HuH-7.5 (cell line): ENCODE data around the gene NOX5.

ENCODE experiments used
- DNase-seq: peaks from one replicate; pipeline ENCODE4 v3.0.0; 2011; ENCODE audit warnings: low spot score

The NOX5 gene

DNA sequence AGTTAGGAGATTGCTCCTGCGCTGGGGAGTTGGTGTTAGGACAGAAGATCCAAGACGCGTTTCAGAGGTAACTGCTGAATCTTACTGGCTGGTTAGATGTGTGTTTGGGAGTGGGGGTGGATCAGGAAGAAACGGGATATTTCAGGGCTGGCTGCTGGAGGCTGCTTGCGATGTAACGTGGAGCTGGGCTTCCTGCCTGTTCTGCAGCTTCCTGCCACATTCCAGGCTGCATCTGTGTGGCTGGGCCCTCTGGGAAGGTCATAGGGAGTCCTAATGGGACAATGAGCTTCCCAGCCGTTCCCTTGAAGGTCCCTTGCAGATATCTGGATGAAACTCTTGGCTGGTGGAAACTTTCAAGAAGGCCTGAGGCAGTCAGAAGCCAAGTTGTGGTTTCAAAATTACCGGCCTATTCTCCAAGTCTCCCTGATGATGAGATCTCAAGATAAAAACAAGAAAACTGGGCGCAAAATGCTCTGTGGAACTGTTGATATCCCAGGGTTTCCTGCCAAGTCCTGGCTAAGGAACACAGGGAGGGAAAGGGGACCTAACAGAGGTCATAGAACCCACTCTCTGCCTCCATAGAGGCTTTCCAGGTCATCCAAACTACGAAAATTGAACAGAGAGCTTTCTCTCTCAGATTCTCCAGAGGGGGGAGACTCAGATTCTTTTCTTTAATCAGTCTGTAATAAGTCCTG, 67.0 kb downstream of the NOX5 start:
- DNase-seq: no peak

DNA sequence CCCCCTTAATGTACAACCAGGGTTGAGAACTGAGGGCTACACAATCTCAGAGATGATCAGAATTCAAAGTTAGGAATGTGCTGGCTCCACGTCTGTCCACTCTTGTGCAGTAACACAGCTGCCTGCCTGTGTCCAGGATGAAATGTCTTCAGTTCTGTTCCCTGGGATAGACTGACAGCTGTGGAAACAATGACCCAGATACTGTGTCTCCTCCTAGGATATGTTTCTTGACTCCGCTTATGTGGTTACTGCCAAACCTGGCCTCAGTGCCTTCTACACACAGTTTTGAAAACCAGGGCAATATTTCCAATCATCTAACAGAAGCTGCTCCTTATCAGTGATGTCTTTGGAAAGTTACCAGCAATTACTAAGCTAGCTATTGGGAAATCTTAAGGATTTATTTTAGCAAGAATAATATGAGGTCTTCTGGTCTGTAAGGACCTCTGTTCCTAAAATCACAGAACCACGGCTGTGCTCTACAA, 67.6 kb downstream of the NOX5 start:
- no peak for DNase-seq

DNA sequence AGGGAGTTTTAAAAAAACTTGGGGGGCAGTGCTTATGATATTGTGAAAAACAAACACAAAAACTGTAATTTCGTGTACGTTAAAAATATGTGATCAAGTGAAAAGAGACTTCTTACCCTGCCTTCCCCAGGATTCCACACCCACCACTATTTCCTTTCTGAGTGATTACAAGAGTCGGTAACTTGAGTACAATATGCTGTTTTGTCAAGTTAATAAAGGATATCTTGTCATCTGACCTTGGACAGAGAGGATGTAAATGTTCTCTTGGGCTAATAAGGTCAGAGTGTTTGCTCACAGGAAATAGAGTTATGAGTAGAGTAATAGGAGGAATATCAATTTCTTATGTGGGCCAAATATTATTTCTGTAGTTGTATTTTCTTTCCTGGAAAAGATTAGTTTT, 68.1 kb downstream of the NOX5 start:
- no peak for DNase-seq

DNA sequence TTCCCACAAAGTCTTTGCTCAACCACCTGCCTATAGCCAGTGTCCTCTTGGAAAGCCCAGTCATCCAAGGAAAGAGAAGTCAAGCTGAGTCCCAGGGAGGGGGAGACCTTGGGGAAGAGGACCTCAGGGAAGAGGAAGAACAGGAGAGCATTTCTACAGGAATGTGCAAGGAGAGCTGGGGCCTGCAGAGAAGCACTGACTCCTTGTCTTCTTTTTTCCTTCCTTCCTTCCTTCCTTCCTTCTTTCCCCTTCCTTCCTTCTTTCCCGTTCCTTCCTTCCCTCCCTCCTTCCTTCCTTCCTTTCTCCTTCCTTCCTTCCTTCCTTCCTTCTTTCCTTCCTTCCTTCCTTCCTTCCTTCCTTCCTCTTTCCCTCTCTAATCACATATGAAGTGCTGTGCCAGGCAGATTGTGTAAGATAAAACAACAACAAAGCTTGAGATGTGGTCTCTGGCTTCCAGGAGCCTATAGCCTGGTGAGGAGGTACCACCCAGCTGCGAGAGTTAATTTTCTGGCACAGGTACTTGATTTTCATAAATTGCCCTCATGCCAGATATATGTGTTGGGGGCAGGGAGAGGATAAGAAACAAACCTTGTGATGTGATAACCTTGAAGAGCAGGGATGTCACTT, 70.0 kb downstream of the NOX5 start:
- no peak for DNase-seq

DNA sequence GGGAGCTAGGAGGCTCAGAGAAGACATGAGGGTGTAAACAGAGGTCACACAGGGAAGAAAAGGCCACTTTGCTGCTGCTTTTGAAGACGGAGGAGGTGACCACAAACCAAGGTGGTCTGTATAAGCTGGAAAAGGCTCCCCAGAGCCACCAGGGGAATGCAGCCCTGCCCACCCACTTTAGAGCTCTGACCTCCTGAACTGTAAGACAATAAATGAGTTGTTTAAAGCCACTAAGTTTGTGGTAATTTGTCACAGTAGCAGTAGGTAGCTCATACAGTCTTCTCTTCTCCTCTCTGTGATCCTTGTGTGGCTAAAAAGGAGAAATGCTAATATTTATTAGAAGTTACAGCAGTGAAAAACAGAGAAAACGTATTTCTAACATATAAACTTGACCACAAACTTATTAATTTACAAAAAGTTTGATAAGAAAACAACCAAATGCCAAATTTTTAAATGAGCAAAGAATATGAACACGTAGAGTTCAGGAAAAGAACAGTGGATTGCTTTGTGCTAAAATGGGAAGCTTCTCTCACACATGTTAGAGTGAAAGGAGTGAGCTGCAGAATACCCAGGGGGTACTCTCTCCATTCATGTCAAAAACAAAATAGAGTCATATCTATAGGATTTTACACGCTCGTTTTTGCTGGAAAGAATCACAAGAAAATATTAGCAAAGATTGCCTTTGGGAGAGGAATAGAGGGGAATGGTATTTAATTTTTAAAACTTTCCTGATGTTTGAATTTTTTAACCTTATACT, 71.0 kb downstream of the NOX5 start:
- no peak for DNase-seq

DNA sequence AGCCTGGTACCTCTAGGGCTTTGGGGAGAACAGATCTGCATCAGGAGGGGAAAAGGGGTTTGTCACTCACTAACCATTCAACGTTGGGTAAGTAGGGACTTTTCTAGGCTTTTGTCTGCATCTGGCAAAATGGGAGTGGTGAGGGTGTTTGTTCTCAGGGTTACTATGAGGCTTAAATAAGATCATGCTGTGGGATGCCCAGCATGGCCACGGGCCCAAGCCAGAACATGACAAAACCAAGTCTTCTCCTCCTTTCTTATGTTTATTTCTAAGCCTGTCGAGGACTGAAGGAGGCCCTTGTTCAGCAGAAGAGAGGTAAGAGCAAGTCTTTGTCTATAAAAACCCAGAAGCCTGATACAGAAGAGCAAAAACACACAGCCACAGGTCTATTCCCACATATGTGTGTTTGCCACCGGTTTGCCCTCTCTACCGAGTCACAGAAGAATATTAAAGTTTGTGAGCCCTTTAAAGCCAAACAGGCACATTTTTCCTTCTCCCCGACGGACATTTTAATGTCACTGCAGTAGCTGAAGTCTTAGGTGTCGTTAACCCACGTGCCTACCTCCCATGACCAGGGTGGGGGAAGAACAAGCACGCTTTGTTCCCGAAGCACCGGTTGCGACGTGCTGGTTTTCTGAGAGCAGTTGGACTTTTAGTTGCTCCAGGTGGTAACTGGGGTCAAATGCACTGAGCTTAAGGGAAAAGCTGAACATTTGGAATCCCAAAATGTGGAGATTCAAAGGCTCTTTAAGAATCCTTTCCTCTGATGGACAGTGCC, 72.1 kb downstream of the NOX5 start:
- no peak for DNase-seq

DNA sequence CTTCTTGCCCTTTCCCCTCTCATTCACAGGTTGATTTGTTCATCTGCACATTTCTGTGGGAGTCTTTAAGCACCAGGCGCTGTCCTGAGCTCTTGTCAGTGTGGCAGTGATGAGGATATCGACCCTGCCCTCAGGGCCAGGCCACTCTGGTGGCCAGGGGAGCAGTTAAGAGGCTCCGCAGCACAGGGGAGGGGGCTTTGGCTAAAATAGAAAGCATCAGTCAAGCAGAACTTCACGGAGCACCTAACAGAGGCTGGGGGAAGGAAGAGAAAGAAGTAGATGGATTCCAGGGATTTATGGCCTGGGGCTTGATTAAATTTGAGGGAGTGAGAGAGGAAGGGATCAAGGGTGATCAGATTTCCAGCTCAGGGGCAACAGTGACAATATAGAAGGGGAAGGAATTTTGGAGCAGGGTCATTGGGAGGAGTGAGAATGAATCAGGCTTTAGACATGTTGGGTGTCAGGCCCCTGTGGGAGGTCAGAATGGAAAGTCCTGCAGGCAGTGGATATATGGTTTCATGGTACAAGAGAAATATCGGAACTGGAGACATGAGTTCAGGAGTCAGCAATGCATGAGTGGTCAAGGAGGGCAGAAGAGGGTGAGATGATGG, 73.0 kb downstream of the NOX5 start:
- DNase-seq: no peak

DNA sequence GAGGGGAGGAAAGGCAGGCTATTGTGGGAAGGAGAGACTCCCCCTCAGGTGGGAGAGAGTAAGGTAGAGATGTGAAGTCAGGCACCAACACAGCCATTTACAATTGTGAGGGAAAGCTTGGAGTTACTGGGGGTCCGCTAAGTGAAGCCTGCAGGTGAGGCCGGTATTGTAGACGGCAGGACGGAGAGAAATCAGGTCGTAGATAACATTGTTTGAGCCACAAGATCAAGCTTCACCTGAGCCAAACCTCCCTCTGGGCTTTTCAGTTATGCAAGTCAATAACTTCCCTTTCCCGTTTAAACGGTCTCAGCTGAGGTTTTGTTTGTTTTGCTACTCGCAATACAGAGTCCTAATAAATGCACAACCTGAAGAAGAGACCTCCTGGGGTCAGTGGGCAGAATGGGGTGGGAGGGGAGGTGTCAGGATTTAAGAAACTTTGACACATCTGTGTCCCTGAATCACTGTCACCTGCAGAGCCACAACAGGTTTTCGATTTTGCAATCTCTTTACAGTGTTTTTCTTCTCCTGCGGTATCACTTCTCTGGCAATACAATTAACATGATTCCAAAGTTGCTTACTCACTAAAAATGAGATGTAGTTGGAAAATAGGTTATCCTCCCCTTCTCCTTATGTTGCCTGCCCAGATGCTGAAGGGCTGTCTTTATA, 73.9 kb downstream of the NOX5 start:
- DNase-seq: no peak

DNA sequence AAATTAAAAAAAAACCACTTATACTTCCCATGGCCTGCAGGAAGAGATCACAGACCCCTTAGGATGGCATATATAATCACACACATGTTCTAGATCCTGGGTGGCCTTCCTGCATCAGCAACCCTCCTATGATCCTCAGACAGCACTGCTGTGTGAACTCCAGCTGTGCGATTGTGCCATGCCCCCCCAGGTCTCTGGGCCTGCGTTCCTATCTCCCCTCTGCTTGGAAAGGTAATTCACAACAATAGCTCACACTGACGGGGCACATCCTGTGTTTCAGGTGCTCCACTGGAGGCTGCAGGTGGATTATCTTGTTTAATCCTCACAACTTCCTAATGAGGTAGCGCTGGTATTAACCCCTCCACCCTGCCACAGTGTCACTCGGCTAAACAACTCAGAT, 74.8 kb downstream of the NOX5 start:
- no peak for DNase-seq

DNA sequence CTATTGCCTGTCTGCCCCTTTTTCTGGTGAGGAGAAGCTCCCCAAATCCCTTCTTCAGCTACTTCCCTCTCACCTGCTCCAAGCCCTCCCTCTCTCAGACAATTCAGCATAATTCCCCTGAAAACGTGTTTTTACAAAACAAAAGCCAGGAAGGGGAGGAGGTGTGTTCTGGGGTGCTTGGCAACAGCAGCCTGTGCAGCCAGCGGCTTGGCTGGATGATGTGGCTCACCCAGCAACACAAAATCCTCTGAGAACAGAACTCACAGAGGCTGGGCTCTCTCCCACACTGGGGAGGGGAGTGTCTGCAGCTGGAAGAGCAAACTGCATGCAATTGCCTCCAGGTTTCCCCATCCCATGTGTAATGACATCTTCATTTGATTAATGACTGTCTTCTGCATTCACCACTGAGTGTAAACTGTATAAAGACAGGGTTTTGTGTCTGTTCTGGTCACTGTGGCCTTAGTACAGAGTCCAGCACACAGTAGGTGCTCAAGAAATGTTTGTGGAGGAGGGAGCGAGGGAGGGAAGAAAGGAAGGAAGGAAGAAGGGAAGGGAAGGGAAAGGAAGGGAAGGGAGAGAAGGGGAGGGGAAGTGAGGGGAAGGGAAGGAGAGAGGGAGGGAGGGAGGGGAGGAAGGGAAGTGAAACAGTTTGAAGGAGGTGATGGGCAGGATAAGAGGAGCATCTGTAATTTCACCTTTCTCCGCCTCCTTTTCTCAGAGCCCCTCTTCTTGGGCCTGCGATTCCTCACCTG, 75.9 kb downstream of the NOX5 start:
- DNase-seq: no peak

DNA sequence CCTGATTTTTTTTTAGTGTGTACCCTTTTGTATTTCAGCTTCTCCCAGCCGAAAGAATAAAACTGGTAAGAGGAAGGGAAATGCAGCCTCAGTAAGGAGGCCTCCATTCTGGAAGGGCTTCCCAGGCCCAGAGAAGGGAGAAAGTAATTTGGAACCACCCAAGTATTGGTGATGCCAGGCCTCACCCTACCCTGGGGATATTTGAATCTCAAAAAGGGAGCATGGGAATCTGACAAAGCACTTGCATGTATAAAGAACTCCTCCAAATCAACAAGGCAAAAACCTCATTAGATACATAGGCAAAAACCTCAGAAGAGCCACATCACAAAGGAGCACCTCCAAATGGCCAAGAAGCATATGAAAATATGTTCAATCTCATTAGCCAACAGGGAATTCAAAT, 77.2 kb downstream of the NOX5 start:
- DNase-seq: no peak

DNA sequence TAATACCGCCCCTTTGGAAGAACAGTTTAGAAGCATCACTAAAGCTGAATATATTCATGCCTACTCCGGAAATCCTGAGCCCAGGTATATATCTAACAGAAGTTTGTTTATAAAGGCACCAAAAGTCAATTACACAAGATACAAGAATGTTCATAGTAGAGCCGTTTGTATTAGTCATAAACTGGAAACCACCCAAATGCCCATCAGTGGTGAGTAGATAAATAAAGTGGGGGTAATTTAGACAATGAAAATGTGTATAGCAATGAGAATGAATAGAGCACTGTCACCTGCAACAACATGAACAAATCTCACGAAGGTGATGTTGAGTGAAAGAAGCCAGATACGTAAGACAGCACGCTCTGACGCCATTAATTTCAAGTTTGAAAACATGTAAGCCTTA, 77.7 kb downstream of the NOX5 start:
- no peak for DNase-seq

DNA sequence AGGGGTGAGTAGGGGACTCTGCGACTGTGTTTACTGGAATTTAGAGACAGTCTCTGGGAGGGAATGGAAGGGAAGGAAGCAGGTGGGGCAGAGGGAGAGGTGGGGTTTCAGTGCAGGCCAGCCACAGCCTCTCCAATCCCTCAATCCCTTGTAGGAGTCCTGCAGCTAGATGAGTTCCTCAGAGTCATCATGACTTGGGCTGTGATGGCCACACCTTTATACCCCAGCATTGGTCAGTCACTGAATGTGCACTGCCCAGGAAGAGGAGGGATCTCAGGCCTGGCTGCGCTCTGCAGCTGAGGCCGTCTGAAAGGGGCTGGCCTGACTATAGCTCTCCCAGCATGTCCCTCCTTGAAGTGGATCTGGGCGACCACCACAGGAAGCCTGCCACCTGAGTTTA, 78.6 kb downstream of the NOX5 start:
- no peak for DNase-seq

DNA sequence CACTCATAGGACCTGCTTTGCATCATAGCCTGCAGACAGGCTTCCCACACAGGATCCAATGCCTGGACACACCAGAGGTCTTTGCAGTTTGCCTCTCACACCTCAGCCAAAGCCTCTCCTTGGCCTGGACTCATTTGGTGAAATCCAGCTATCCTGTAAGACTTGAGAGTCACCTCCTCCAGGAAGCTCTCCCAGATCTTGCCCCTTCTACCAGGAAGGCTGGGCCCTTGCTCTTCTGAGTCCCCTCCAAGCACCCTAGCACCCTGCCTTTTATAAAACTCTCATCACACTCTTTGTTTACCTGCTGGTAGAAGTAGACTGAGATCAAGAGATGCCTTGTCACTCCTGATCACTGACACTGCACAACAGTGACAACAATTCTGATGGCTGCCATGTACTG, 79.1 kb downstream of the NOX5 start:
- DNase-seq: no peak

DNA sequence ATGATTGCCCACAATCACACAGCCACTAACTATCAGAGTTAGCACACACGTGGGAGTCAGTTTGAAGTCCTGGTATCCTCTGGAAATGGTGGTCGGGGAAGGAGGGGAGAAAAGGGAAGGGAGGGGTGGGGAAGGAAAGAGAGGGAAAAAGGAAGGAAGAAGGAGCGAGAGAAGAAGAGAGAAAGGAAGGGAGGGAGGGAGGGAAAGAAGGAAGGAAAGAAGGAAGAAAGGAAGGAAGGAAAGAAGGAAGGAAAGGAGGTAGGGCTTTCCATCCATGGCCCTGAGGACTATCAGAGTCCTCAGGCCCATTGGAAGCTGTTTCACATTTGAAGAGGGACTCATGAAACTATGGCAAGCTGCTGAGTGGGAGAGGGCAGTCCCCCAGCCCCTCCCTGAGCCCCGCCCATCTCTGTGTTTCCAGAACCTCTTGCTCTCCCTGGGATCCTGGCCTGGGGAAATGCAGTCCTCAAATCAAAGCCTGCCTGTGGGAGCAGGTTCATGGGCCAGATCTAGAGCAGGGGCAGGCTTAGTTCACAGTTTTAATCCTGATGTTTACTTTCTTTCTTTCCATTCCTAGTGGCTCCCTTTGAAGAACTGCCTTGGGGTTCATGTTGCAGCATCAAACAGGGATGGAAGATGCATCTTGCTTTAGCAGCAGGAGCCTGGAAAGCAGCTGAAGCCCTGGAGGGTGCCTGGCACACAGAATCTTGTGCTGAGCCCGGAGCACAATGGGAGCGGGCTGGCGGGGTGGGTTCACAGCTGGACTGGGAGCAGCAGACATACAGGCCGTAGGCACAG, 79.8 kb downstream of the NOX5 start:
- no peak for DNase-seq

DNA sequence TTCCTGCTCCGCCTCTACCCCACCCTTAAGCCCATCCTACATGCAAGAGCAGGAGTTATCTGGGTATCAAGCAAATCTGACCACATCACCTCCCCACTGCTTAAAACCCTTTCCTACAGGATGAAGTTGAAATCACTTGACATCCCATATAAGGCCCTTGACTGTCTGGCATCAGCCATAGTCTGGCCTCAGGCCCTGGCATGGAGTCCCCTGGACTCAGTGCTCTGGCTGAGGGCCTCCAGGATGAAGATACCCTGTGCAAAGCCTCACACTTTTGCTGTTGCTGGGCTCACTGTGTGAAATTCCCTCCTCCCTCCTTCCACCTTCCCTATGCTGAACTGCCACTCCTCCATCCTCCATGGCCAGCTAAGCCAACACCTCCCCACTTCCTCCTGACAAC, 80.8 kb downstream of the NOX5 start:
- no peak for DNase-seq

DNA sequence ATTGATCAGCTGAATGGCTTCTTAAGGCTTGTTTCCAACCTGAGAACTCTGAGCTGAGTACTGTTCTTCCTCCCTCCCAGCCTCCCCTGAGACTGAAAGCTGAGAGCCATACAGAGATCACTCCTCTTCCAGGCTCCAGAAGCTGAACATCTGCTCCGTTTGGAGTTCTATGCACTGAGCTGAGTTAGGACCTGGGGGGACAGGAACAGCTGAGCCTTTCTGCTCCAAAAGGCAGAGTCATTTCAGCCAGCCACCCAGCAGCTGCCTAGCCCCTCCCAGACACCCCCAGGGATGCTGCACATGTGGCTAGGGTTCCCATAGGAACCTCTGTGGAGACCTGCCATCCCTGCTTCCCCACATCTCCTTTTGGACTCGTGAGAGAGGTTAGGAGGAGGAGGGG, 81.7 kb downstream of the NOX5 start:
- DNase-seq: no peak

DNA sequence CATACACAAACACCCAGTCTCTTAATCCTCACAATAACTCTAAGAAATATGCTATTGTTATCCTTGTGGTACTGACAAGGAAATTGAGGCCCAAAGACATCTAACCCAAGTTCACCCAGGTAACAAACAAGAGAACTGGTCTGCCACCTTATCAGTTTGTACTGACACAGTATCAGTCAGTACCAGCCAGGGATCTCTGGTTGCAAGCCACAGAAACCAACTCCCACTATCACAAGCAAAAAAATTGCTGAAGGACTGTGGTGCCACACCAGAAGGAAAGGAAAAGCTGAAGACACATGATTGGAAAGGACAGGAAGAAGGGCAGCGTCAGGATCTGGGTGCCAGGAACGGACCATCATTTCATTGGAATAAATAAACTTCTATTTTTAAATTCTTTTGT, 82.1 kb downstream of the NOX5 start:
- no peak for DNase-seq

DNA sequence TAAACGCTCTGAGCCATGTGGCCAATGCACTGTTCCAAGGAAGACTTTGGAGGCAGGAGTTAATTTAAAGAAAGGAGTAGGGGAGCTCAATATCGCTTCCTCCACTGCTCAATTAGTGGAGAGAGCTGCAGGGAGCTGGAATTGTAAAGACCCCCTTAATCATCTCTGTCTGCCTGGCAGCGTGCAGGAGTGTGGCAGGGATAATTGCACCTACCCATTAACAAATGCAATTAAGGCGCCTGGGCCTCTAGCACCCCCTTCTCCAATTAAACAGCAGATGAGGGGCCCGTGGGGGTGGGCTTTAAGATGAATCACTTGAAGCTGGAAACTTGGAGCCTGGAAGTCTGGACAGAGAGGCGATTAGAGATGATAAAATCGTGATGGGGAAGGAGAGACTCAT, 84.3 kb downstream of the NOX5 start:
- DNase-seq: no peak

DNA sequence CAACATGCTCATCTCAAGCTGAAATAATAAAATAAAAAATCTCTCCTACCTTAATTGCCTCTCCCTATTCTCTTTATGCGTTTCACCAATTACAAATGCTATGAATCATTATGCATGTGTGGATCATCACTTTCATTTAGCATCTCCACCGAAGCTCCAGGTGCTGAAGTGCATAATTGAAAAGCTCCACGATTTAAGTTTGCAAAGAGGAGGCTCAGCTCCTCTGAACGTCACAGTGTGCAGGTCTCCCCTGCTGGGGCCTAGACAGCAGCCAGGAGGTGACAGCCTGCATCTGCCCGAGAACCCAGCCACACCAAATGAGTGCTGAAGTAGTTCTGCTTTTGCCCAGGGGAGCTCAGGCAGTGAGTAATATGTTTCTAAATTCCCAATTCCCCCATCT, 85.4 kb downstream of the NOX5 start:
- no peak for DNase-seq
